HCT116 (cell line): Measurements from ENCODE around the gene GRK6. TPM values are rescaled to one million over a fixed set of nuclear protein-coding genes. Genes with fewer than 3 reads are reported as not detected.
A peak's percentile ranks its signal among the peaks of the same experiment; 100 is the strongest.

ENCODE experiments used
- ATAC-seq: fragments of 200-7000 bp; cut with Tn5 transposase; 2 replicates; pipeline ENCODE4 v1.9.1; 2020; ENCODE audit warnings: mild to moderate bottlenecking, moderate library complexity
- BruUV-seq: library from RNA; stranded (reverse); fragments of 400-500 nt; replicated peaks from 2 replicates; lab custom pipeline; 2021; lab: Mats Ljungman, UMichigan
- CTCF ChIA-PET: fragments of 300-600 bp; sonication (Branson Sonifier 250); formaldehyde crosslinking; loops from one replicate; lab custom pipeline; 2021; ENCODE audit warnings: antibody characterized with exemption; lab: Charles Lee
- POLR2A ChIA-PET: fragments of 300-600, 350-600 bp; sonication (Branson Sonifier 250); formaldehyde crosslinking; loops from one replicate; lab custom pipeline; 2021; ENCODE audit warnings: antibody characterized with exemption; lab: Charles Lee
- RAD21 ChIA-PET, 2 experiments: fragments of 300-600 bp; sonication (Branson Sonifier 250); formaldehyde crosslinking; loops; one replicate each; lab custom pipeline; 2023; ENCODE audit warnings: low total read pairs in 2 of 2; ENCODE audit not compliant: uncharacterized antibody in 2 of 2, unreplicated experiment in 2 of 2, low non-redundant PET in 1 of 2; lab: Charles Lee
- DNase-seq: peaks from one replicate; pipeline ENCODE4 v3.0.0-alpha.2; 2010; ENCODE audit warnings: low read depth, low spot score
- H2AFZ ChIP-seq: fragments of 200-600 bp; shearing (Covaris generic), sonication (generic); 2 replicates; pipeline ENCODE4 v1.6.1; 2017; ENCODE audit warnings: low read depth, mixed run types, mixed read lengths, antibody characterized with exemption, low read length; ENCODE audit not compliant: poor library complexity, severe bottlenecking
- H3K27ac ChIP-seq: 2 replicates; pipeline ENCODE4 v1.5.1; 2012; ENCODE audit warnings: low read depth, low read length
- H3K27me3 ChIP-seq: fragments of 200-600 bp; sonication (generic); 2 replicates; pipeline ENCODE4 v1.6.1; 2016; ENCODE audit warnings: mixed run types, low read length, mixed read lengths; ENCODE audit not compliant: insufficient read depth
- H3K36me3 ChIP-seq, 2 experiments: fragments of 200-500 bp in 1 of 2; fragments of 200-600 bp in 1 of 2; sonication (Bioruptor generic) in 1 of 2; sonication (generic) in 1 of 2; 2 replicates each; pipeline versions ENCODE4 v1.5.1 to v1.6.1; 2014 to 2016; ENCODE audit warnings: low read length in 2 of 2, inconsistent platforms in 1 of 2, mixed read lengths in 1 of 2, mixed run types in 1 of 2; ENCODE audit not compliant: insufficient read depth in 2 of 2, control insufficient read depth in 1 of 2
- H3K4me1 ChIP-seq, 2 experiments: fragments of 200-600 bp in 1 of 2; sonication (generic) in 1 of 2; 2 replicates each; pipeline versions ENCODE4 v1.5.1 to v1.6.1; 2012 to 2017; ENCODE audit warnings: low read length in 2 of 2, inconsistent platforms in 1 of 2, mild to moderate bottlenecking in 1 of 2, mixed read lengths in 1 of 2, mixed run types in 1 of 2, moderate library complexity in 1 of 2; ENCODE audit not compliant: insufficient read depth in 2 of 2, control insufficient read depth in 1 of 2
- H3K4me2 ChIP-seq: fragments of 200-600 bp; sonication (generic); 2 replicates; pipeline ENCODE4 v1.6.1; 2017; ENCODE audit warnings: mixed run types, low read length, mixed read lengths
- H3K4me3 ChIP-seq, 2 experiments: fragments of 200-600 bp in 1 of 2; sonication (generic) in 1 of 2; replicated peaks in 1 of 2; 2 replicates each; pipeline ENCODE4 v1.5.1; 2011 to 2016; ENCODE audit warnings: low read length in 2 of 2, control low read depth in 1 of 2, low read depth in 1 of 2, mild to moderate bottlenecking in 1 of 2, mixed read lengths in 1 of 2, mixed run types in 1 of 2
- H3K79me2 ChIP-seq: fragments of 200-600 bp; sonication (generic); 2 replicates; pipeline ENCODE4 v1.6.1; 2017; ENCODE audit warnings: mild to moderate bottlenecking, mixed run types, low read length, moderate library complexity, mixed read lengths; ENCODE audit not compliant: insufficient read depth
- H3K9ac ChIP-seq: fragments of 200-600 bp; sonication (generic); 2 replicates; pipeline ENCODE4 v1.6.1; 2016; ENCODE audit warnings: low read length, mixed read lengths
- H3K9me2 ChIP-seq: fragments of 200-600 bp; sonication (generic), shearing (Covaris generic); 2 replicates; pipeline ENCODE4 v1.6.1; 2017; ENCODE audit warnings: mixed run types, mild to moderate bottlenecking, moderate library complexity; ENCODE audit not compliant: insufficient read depth
- H3K9me3 ChIP-seq, 2 experiments: fragments of 200-500 bp in 1 of 2; fragments of 200-600 bp in 1 of 2; sonication (Bioruptor generic) in 1 of 2; sonication (generic) in 1 of 2; 2 replicates each; pipeline ENCODE4 v1.6.1; 2014 to 2017; ENCODE audit warnings: low read length in 2 of 2, mixed read lengths in 2 of 2, inconsistent platforms in 1 of 2, low read depth in 1 of 2, mild to moderate bottlenecking in 1 of 2, mixed run types in 1 of 2, moderate library complexity in 1 of 2; ENCODE audit not compliant: control insufficient read depth in 1 of 2, insufficient read depth in 1 of 2
- H4K20me1 ChIP-seq: fragments of 200-600 bp; sonication (generic), shearing (Covaris generic); 2 replicates; pipeline ENCODE4 v1.6.1; 2017; ENCODE audit warnings: mixed run types, mild to moderate bottlenecking, moderate library complexity; ENCODE audit not compliant: insufficient read depth
- CEBPB ChIP-seq: IDR thresholded peaks from 2 replicates; pipeline ENCODE4 v1.6.1; 2012; ENCODE audit warnings: low read depth
- CTCF ChIP-seq, 3 experiments: fragments of 200-600 bp in 1 of 3; sonication (generic) in 1 of 3; IDR thresholded peaks in 2 of 3; conservative IDR thresholded peaks in 1 of 3; 2 replicates each; pipeline ENCODE4 v1.5.1; 2012 to 2017; ENCODE audit warnings: low read depth in 2 of 3, low read length in 2 of 3, antibody characterized with exemption in 1 of 3, borderline replicate concordance in 1 of 3, control low read depth in 1 of 3, mild to moderate bottlenecking in 1 of 3, mixed read lengths in 1 of 3, mixed run types in 1 of 3, moderate library complexity in 1 of 3; ENCODE audit not compliant: insufficient read depth in 1 of 3
- ELF1 ChIP-seq: IDR thresholded peaks from 2 replicates; pipeline ENCODE4 v1.6.1; 2012; ENCODE audit warnings: low read depth, borderline replicate concordance
- EZH2phosphoT487 ChIP-seq: fragments of 200-600 bp; IDR thresholded peaks from 2 replicates; pipeline ENCODE4 v1.6.1; 2018; ENCODE audit warnings: antibody characterized with exemption, borderline replicate concordance
- FOSL1 ChIP-seq: IDR thresholded peaks from 2 replicates; pipeline ENCODE4 v1.6.1; 2012; ENCODE audit warnings: low read depth
- JUND ChIP-seq: IDR thresholded peaks from 2 replicates; pipeline ENCODE4 v1.6.1; 2012
- POLR2A ChIP-seq: IDR thresholded peaks from 2 replicates; pipeline ENCODE4 v1.7.0; 2011; ENCODE audit warnings: borderline replicate concordance; ENCODE audit not compliant: insufficient read depth, insufficient read length; ENCODE audit errors: extremely low read depth
- POLR2AphosphoS5 ChIP-seq: IDR thresholded peaks from 2 replicates; pipeline ENCODE4 v1.6.1; 2011; ENCODE audit warnings: mild to moderate bottlenecking, low read depth, low read length, moderate library complexity
- RAD21 ChIP-seq: IDR thresholded peaks from 2 replicates; pipeline ENCODE4 v1.6.1; 2012; ENCODE audit warnings: low read depth, mild to moderate bottlenecking
- SP1 ChIP-seq: IDR thresholded peaks from 2 replicates; pipeline ENCODE4 v1.6.1; 2012; ENCODE audit warnings: low read depth
- SRF ChIP-seq: IDR thresholded peaks from 2 replicates; pipeline ENCODE4 v1.6.1; 2012; ENCODE audit warnings: low read depth
- TCF7L2 ChIP-seq: IDR thresholded peaks from 2 replicates; pipeline ENCODE4 v1.7.0; 2011; ENCODE audit warnings: borderline replicate concordance, inconsistent platforms; ENCODE audit not compliant: insufficient read depth, insufficient read length; ENCODE audit errors: extremely low read depth
- YY1 ChIP-seq: IDR thresholded peaks from 2 replicates; pipeline ENCODE4 v1.6.1; 2011; ENCODE audit warnings: low read length, low read depth, moderate library complexity, mild to moderate bottlenecking; ENCODE audit not compliant: insufficient replicate concordance; ENCODE audit errors: extremely low read depth
- intact Hi-C: fragments of 100-400 bp; cut with micrococcal nuclease; formaldehyde crosslinking; loops from 2 replicates; pipeline ENCODE4 v1.10.0; 2022
- total RNA-seq: library from RNA; stranded (reverse); gene quantifications from one replicate; pipeline ENCODE4 v1.2.1, GENCODE V29; 2021; ENCODE audit not compliant: unreplicated experiment
- TF ChIP-seq, protein P1 (sequence below): IDR thresholded peaks from 2 replicates; pipeline ENCODE4 v1.6.1; 2012

GRK6 gene
- total RNA-seq, 1 experiment from 2014 or later, result 89.3 TPM

GRCh38 chr5:177474002-177474476 is 47.6 kb downstream of the GRK6 start:
- peak overlapping the region; percentile 97 for H3K4me2 ChIP-seq

GRCh38 chr5:177474846-177475562 is 48.5 kb downstream of the GRK6 start:
- Histone ChIP-seq H3K4me2 (no peak overlapping the region), H3K9me2 (no peaks in the 10 kb centered on the region), H3K9me3 (no peaks in the 10 kb centered on the region), H3K4me1 (peaks cover 8 to 49% of the 10 kb centered on the region in 2 experiments; a peak in 3 of 4 replicates), H2AFZ (no peak overlapping the region), H3K79me2 (peaks cover 27% of the 10 kb centered on the region), H3K27ac (no peak overlapping the region), H3K36me3 (no peaks in the 10 kb centered on the region), H3K27me3 (no peaks in the 10 kb centered on the region), H3K4me3 (no peak overlapping the region), H3K9ac (no peak overlapping the region), H4K20me1 (no peaks in the 10 kb centered on the region)
- CTCF ChIA-PET, result no interaction called here
- intact Hi-C loops, result loop anchor here (1.0 kb wide), 1 partner anchor 21 kb away; no protein-coding TSS in a partner anchor
- no peak for TF ChIP-seq YY1
- no peak for TF ChIP-seq SP1
- no peak for TF ChIP-seq POLR2A
- no peak for TF ChIP-seq ELF1
- TF ChIP-seq CTCF (IDR thresholded peaks at IDR 0.05 in 2 of 3, conservative IDR thresholded peaks at IDR 0.05 in 1 of 3; ENCODE audit: borderline replicate concordance in 1 of 3, insufficient read depth in 1 of 3, low read depth in 2 of 3, low read length in 2 of 3), result no peak
- TF ChIP-seq EZH2phosphoT487, result no peak
- no peak for TF ChIP-seq FOSL1
- TF ChIP-seq, protein P1, sequence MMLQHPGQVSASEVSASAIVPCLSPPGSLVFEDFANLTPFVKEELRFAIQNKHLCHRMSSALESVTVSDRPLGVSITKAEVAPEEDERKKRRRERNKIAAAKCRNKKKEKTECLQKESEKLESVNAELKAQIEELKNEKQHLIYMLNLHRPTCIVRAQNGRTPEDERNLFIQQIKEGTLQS, result no peak
- TF ChIP-seq POLR2AphosphoS5, result no peak
- no peak for TF ChIP-seq TCF7L2
- TF ChIP-seq RAD21, result no peak
- no peak for TF ChIP-seq CEBPB
- BruUV-seq, result no TSS peak
- DNase-seq, result no peak
- RAD21 ChIA-PET, result no interaction called here
- POLR2A ChIA-PET, result no interaction called here
- ATAC-seq, result no peak

More at GRCh38 chr5:177474002-177474476, 47.6 kb downstream of the GRK6 start:
- Histone ChIP-seq H3K27ac (peak overlapping the region; percentile 37), H3K9ac (no peak overlapping the region), H3K27me3 (no peaks in the 10 kb centered on the region), H3K36me3 (peaks cover 0 to under 1% of the 10 kb centered on the region in 2 experiments; a peak in 1 of 4 replicates), H3K9me3 (no peaks in the 10 kb centered on the region), H3K4me3 (no peak overlapping the region), H3K4me1 (peaks cover 8 to 55% of the 10 kb centered on the region in 2 experiments; a peak in 3 of 4 replicates), H3K9me2 (no peaks in the 10 kb centered on the region), H2AFZ (no peak overlapping the region), H4K20me1 (no peaks in the 10 kb centered on the region), H3K79me2 (peaks cover 37% of the 10 kb centered on the region)
- RAD21 ChIA-PET, result no interaction called here
- no TSS peak for BruUV-seq
- TF ChIP-seq SRF (no peak), TCF7L2 (no peak), CEBPB (no peak), JUND (no peak), FOSL1 (no peak)
- DNase-seq, result no peak
- CTCF ChIA-PET, result interaction anchor here (0.7 to 1.4 kb wide), 3 partner anchors 16 to 164 kb away, joined by 3 to 4 read pairs (median 3); no protein-coding TSS in a partner anchor
- POLR2A ChIA-PET, result interaction anchor here (0.9 to 2.6 kb wide), 2 partner anchors 22 to 71 kb away, joined by 3 to 8 read pairs; no protein-coding TSS in a partner anchor
- intact Hi-C loops, result no loop called here
- ATAC-seq, result no peak; the same call in 1 of the 2 replicates
